GM21515 (cell line): ENCODE results near the gene SF3B2.
"Not testable (repeated sequence)": the region's sequence is repeated elsewhere in the genome, so short reads cannot be mapped to it uniquely, and the experiment has no call there.

Experiments
- ATAC-seq: cut with Tn5 transposase; IDR thresholded peaks from one replicate; pipeline ENCODE4 v1.9.1; 2021; ENCODE audit not compliant: unreplicated experiment

SF3B2 gene

GRCh38 chr11:66016793-66017177 lies 35.4 kb upstream of the SF3B2 start:
- no peak for ATAC-seq

- ATAC-seq, result no peak
Observed at GRCh38 chr11:66017321-66017720, 34.8 kb upstream of the SF3B2 start.

- no peak for ATAC-seq
Observed at GRCh38 chr11:66020212-66020611, 32.0 kb upstream of the SF3B2 start.

GRCh38 chr11:66020618-66021357 lies 31.4 kb upstream of the SF3B2 start:
- no peak for ATAC-seq

GRCh38 chr11:66022401-66023185 lies 29.6 kb upstream of the SF3B2 start:
- no peak for ATAC-seq

- not testable (repeated sequence) for ATAC-seq
Observed at GRCh38 chr11:66023186-66023440, 29.1 kb upstream of the SF3B2 start.

GRCh38 chr11:66026017-66026529 lies 26.1 kb upstream of the SF3B2 start, which contains the start of gene CATSPER1:
Gene CATSPER1 (minus strand): TSS chr11:66026479. CDS start chr11:66026379, 100 bp downstream.
- no peak for ATAC-seq

- no peak for ATAC-seq
Observed at GRCh38 chr11:66032957-66033735, 19.0 kb upstream of the SF3B2 start.

- no peak for ATAC-seq
Observed at GRCh38 chr11:66035653-66036333, 16.4 kb upstream of the SF3B2 start.

- ATAC-seq, result no peak
Observed at GRCh38 chr11:66036334-66036710, 15.8 kb upstream of the SF3B2 start.

- no peak for ATAC-seq
Observed at GRCh38 chr11:66037327-66037726, 14.8 kb upstream of the SF3B2 start.

- no peak for ATAC-seq
Observed at GRCh38 chr11:66039765-66040164, 12.4 kb upstream of the SF3B2 start.

- ATAC-seq, result no peak
Observed at GRCh38 chr11:66042227-66042995, 9.8 kb upstream of the SF3B2 start.

GRCh38 chr11:66042996-66043906 lies 8.9 kb upstream of the SF3B2 start:
- no peak for ATAC-seq

- ATAC-seq, result no peak
Observed at GRCh38 chr11:66044757-66045156, 7.4 kb upstream of the SF3B2 start.

- ATAC-seq, result no peak
Observed at GRCh38 chr11:66045177-66045639, 7.0 kb upstream of the SF3B2 start.

- no peak for ATAC-seq
Observed at GRCh38 chr11:66046901-66047300, 5.3 kb upstream of the SF3B2 start.

GRCh38 chr11:66047541-66048365 lies 4.4 kb upstream of the SF3B2 start:
- ATAC-seq, result no peak
